ENCODE results near the gene CCPG1. TPM values are rescaled to one million over a fixed set of nuclear protein-coding genes. Genes with fewer than 3 reads are reported as not detected.

Gene CCPG1
- total and polyA plus RNA-seq, 2 of the 13 experiments (the other 11 are each of a cell fraction or from before 2014, with no cell fraction given): 16.1 to 19.5 TPM

GRCh38 chr15:55318588-55319494 is 89.3 kb downstream of the CCPG1 start, which contains the start of the genes PIGB and PIGBOS1 (continued):
- TF ChIP-seq KAT8 (CRISPR knock-in tag; IDR thresholded peaks at IDR 0.05) (peak; percentile 98), ZBTB7A (CRISPR knock-in tag; IDR thresholded peaks at IDR 0.05) (no peak), MLXIP (CRISPR knock-in tag; IDR thresholded peaks at IDR 0.05; ENCODE audit: borderline replicate concordance) (no peak), TFDP1 (CRISPR knock-in tag; IDR thresholded peaks at IDR 0.05; ENCODE audit: borderline replicate concordance) (peak; percentile 25; the same call in 1 of the 2 replicates), CREB3 (CRISPR knock-in tag; IDR thresholded peaks at IDR 0.05) (0 out of 2 replicates have a peak, but pooled peaks have one; percentile 5), POGZ (CRISPR knock-in tag; IDR thresholded peaks at IDR 0.05) (peak; percentile 96), CREB1 (IDR thresholded peaks at IDR 0.05) (peak; percentile 77), CREB1 (CRISPR knock-in tag; IDR thresholded peaks at IDR 0.05) (peak; percentile 86), KDM5A (IDR thresholded peaks at IDR 0.05; ENCODE audit: borderline replicate concordance, low read length) (peak; percentile 83; the same call in 1 of the 2 replicates), NRL (CRISPR knock-in tag; IDR thresholded peaks at IDR 0.05; ENCODE audit: borderline replicate concordance) (peak; percentile 92), GFI1 (CRISPR knock-in tag; IDR thresholded peaks at IDR 0.05; ENCODE audit: borderline replicate concordance) (peak; percentile 61), TBP (CRISPR knock-in tag; IDR thresholded peaks at IDR 0.05) (no peak), NR2F2 (IDR thresholded peaks at IDR 0.05; ENCODE audit: borderline replicate concordance, low read depth) (no peak), ZNF207 (IDR thresholded peaks at IDR 0.05; ENCODE audit: borderline replicate concordance) (no peak), ZNF737 (CRISPR knock-in tag; IDR thresholded peaks at IDR 0.05; ENCODE audit: borderline replicate concordance) (no peak), ZFP1 (CRISPR knock-in tag; IDR thresholded peaks at IDR 0.05) (peak; percentile 82; the same call in 1 of the 2 replicates), DZIP1 (CRISPR knock-in tag; IDR thresholded peaks at IDR 0.05) (peak; percentile 39; the same call in 1 of the 2 replicates), DNMT3B (CRISPR knock-in tag; conservative IDR thresholded peaks at IDR 0.05) (no peak), IRX3 (CRISPR knock-in tag; IDR thresholded peaks at IDR 0.05; ENCODE audit: borderline replicate concordance, low read depth) (no peak), SRSF1 (optimal IDR thresholded peaks at IDR 0.05; ENCODE audit: low read depth, low read length) (peak; percentile 28), BRF2 (CRISPR knock-in tag; IDR thresholded peaks at IDR 0.05) (no peak)

Measured in HepG2 (cell line).